NCI-H748 (cell line): Measurements from ENCODE around the gene PALLD.
"Not testable (repeated sequence)": the region's sequence is repeated elsewhere in the genome, so short reads cannot be mapped to it uniquely, and the experiment has no call there.

Experiments
- DNase-seq: peaks from one replicate; lab custom pipeline; 2025; ENCODE audit not compliant: unreplicated experiment; lab: John Stamatoyannopoulos, UW

PALLD gene

DNA sequence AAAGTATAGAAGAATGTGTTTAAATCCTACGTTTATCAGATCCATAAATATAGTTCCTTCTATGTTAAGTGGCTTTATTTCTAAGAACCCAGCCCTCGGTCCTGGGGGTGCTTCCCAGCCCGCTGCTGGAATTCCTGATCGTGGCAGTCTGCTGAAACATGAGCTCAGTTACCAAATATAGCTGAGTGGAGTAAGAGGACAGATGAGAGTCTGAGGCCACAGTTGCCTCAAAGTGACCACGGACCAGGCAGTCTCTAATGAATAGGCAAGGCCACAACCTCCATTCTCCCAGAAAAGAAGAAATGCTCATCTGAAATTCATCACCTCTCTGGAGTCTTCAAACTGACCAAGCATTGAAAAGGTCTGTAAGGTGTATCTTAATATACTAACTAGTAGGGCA is at the start of gene PALLD:
TSS of gene PALLD (plus strand) at position 219 of the 400 bp plus-strand sequence.
- DNase-seq: no peak

- not testable (repeated sequence) for DNase-seq
Measured at GRCh38 chr4:168449063-168449462, 47.8 kb upstream of the PALLD start.

- DNase-seq: no peak
Measured at GRCh38 chr4:168449719-168450452, 47.0 kb upstream of the PALLD start.

DNA sequence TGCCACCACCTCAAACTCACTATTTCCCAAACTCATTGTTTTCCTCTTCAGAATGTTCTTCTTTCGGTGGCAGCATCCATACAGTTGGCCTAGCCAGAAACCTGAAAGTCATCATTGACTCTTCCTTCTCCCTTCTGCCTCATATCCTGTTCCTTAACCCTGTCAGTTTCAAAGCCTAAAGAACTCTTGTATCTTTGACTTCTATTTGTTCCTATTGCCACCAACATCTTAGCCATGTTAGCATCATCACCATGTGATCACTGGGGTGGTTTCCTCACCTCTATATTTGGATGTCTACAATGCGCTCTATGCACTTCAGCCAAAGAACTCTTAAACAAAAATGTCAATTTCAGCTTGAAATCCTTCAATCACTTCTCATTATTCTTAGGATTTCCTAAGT is 45.5 kb upstream of the PALLD start:
- no peak for DNase-seq

DNA sequence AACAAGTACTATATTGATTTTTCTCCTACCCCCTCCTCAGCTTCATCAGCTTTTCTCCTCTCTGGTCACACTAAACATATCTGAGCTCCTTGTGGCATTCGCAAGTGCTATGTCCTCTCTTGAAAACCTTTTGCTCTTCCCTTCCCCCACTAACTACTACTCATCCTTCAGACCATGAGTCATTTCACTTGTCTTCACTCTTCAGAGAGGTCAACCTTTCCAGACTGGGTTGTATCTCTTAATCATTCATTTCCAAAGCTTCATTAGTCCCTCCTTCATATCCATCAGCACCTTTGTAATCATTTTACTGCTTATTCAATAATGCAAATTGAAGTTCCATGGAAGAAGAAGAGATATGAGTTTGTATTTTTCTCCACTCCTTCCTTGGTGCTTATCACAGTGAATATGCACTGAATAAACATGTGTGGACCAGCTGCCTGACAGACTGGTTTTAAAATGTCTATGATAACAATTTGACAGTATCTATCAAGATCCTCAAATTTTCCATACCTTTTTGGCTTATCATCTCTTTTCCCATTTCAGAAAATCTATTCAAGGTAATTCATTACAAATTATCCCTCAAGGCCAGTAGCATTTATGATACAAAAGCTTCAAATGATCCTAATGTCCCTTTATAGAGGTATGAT is 45.0 kb upstream of the PALLD start:
- no peak for DNase-seq

DNA sequence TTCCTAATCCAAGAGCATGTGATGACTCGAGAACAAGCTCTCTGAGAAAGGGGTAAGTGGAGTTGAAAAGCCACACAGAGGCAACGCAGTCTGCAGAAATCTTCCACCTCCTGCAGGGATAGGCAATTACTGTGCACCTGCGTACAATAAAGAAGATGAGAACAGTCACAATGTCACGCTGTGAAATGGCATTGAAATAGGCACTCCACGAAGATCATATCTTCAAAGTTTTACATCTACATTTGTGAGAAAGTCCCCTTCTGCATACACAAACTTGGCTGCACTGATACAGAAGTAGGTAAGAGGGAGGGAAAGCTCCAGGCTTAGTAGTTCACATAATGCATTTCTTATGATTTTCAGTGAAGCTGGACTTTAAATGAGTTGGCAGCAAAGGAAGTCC is 43.7 kb upstream of the PALLD start:
- DNase-seq: peak; percentile 75

- not testable (repeated sequence) for DNase-seq
Measured at GRCh38 chr4:168458256-168458655, 38.6 kb upstream of the PALLD start.

DNA sequence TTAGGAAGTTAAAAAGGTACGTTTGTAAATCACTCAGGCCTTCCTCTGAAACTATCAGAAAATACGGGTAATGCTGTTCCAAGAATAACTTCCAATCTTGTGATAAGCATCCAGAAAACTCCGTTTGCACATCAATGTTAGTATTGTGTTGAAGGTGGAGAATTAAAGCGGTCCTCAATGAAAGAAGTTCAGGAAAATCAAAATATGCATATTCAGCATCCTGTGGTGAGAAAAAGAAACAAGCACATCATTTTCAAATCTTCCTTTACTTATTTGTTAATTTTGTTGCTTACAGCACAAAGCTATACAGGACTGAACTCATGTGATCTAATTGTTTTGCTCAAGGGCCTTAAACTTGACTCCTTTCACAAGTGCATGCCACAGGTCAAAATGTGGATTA is 35.0 kb upstream of the PALLD start:
- no peak for DNase-seq

DNA sequence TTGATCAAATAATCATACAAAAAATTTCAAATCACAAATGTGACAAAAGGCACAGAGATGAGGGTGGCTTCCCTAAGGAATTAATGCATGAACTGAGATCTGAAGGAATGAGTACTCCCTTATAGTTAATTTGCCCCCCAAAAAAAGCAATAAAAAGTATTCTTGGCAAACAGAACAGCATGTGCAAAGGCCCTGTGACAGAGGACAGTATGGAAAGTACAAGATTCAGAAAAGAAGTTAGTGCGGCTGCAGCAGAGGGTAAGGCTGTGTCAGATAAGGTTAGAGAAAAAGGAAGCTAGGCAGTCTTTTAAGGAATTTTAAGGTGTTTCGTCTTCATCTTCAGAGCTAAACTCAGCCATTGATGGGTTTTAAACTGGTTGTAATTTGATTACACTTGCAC is 23.9 kb upstream of the PALLD start:
- no peak for DNase-seq

DNA sequence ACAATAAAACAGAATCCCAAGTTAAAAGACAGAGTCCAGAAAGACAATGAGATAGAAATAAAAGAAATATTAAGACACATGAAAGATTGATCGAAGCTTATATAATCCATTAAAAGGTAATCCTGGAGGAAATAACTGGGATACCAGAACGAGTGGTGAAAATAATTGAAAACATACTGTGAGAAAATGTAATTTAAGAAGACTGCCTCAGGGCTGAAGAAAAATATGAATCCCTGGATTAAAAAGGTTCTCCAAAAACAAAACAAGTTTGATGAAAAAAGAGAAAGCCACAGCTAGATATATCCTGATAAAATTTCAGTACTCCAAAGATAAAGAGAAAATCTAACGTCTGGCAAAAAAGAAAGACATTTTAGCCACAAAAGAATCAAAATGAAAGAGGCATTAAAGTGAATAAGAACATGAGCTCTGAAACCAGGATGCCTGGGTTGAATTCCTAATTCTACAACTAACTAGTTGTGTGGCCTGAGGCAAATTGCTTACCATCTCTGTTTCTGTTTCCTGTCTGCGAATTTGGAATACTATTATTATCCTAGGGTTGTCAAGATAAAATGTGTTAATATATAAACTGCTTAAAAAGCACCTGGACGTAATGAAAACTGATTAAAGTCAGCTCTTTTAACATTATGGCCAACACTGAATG is 22.1 kb upstream of the PALLD start:
- DNase-seq: no peak

GRCh38 chr4:168475745-168476144 is 21.1 kb upstream of the PALLD start:
- no peak for DNase-seq

DNA sequence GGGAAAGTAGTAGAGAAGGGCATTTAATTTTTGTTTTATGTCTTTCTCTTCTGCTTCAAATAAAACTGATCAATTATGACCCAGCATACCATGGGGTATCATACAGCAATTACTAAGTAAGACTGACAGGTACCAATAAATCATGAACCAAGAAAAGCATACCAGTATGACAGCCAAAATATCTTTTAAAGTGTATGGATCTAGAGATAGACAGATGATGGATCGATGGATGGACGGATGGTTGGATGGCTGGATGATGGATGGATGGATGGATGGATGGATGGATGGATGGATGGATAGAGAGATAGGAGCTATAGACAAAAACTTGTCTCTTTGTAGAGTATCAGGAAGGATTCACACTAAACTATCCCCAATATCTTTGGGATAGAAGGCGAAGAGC is 18.0 kb upstream of the PALLD start:
- DNase-seq: no peak

- DNase-seq: peak; percentile 30
Measured at GRCh38 chr4:168480931-168481611, 15.8 kb upstream of the PALLD start.

DNA sequence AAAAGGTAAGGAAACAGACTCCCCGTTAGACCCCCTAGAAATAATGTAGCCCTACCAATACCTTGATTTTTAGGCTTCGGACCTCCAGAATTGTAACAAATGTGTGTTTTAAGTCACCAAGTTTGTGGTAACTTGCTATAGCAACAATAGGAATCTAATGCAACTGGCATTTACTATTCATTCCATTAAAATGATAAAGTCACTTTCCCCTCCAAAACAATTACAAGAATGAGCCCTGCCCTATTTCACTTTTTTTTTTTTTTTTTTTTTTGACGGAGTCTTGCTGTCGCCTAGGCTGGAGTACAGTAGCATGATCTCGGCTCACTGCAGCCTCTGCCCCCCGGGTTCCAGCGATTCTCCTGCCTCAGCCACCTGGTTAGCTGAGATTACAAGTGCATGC is 13.0 kb upstream of the PALLD start:
- DNase-seq: no peak

GRCh38 chr4:168484626-168485025 is 12.2 kb upstream of the PALLD start:
- DNase-seq: no peak

- DNase-seq: no peak
Measured at GRCh38 chr4:168485156-168485910, 11.5 kb upstream of the PALLD start.

GRCh38 chr4:168486912-168487281 is 10.0 kb upstream of the PALLD start:
- DNase-seq: no peak

DNA sequence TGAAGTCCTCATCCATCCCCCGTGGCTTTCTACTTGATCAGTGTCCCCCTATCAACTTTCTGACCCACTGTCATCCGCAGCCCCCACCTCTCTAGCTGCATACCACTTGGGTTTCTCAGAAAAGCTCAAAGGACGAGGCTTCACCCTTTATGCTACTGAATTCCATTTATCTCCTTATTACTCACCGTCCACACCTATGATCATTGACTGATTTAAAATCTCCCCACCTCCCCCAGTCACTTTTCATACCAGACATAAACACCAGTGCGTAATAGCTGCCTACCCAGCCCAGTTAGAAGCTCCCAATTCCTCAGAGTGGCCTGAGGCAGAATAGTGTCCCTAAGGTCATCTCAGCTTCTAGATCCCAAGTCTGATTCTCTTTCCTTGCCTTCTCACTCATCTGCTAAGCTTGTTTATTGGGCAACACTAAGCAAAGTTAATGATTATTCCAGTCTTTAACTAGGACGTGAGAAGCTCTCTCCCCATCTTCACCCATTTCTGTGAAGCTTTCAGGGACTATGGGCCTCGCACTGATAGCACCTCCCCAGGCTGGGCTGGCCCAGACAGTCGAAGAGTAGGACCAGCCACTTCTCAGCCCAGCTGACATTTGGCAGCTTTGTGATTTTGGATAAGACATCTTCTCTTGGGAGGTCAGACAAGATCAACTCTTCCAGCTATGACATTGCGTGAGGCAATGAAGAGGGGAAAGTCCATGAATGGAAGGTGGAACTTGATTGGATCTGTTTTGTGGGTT is 9.4 kb upstream of the PALLD start:
- DNase-seq: no peak

GRCh38 chr4:168488869-168489274 is 8.0 kb upstream of the PALLD start:
- DNase-seq: no peak

DNA sequence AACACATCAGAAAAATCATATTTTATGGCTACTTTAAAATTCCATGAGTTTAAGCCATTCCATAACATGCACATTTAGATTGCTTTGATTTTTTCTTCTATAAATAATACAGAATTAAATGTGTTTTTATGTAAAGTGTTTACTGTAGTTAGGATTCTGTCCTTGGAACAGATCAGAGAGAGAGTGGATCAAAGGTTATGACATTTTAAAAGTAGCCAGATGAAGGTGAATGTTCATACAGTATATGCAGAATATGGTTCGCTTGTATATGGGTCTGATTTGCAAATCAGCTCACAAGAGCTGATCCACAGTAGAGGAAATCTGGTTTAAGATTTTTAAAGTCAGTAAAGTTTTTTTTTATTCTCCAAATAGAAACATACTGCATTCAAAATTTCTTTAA is 7.2 kb upstream of the PALLD start:
- no peak for DNase-seq
